ENCODE measurements around the gene ACTN4. TPM values are rescaled to one million over a fixed set of nuclear protein-coding genes. Genes with fewer than 3 reads are reported as not detected.

The ACTN4 gene
- total and polyA plus RNA-seq, 2 of the 4 experiments (the other 2 are of a cell fraction), result 541 to 659 TPM

- H3K4me1 ChIP-seq (ENCODE audit: control insufficient read depth, insufficient read depth, low read length), result peaks cover 29% of the 10 kb centered on the region
- ChIA-PET CTCF (interaction anchor here (0.7 to 1.4 kb wide), 3 partner anchors 12 to 240 kb away, joined by 3 to 5 read pairs (median 3); partner anchors contain the start of genes MRPS12 and SARS2), POLR2A (ENCODE audit: unreplicated experiment) (interaction anchor here (1.1 kb wide), 1 partner anchor 20 kb away, joined by 4 read pairs; no protein-coding TSS in a partner anchor)
- H4K5ac ChIP-seq (ENCODE audit: low read depth, low read length), result peak overlapping the region; percentile 76
- H3K4ac ChIP-seq (ENCODE audit: low read depth, low read length), result peak overlapping the region; percentile 79
- peak overlapping the region; percentile 80 for H2BK120ac ChIP-seq (ENCODE audit: low read depth, low read length)
- peak overlapping the region; percentile 72 for H3K14ac ChIP-seq (replicated peaks; ENCODE audit: low read depth, low read length)
- no peak overlapping the region for H3K4me3 ChIP-seq (ENCODE audit: insufficient read depth, low read depth, low read length)
- H2BK15ac ChIP-seq (ENCODE audit: low read depth, low read length), result peak overlapping the region; percentile 71; the same call in 1 of the 3 replicates
- dilution Hi-C loops (cut with HindIII; ENCODE audit: low sequenced_read_pairs, unreplicated experiment) (no loop called here), in situ Hi-C loops (cut with MboI; ENCODE audit: low sequenced_read_pairs) (no loop called here), intact Hi-C loops (cut with micrococcal nuclease) (no loop called here)
- no peaks in the 10 kb centered on the region for H3K27me3 ChIP-seq (ENCODE audit: control insufficient read depth, insufficient read depth, low read length)
- no peak overlapping the region; the same call in 1 of the 2 replicates for H3K56ac ChIP-seq (ENCODE audit: extremely low read depth, insufficient read depth, low read length)
- ATAC-seq (ENCODE audit: low read depth) (no peak), DNase-seq (no peak)
- no CpG with 5 or more reads among the region's 7 CpGs for WGBS, 2 experiments (ENCODE audit: extremely low coverage in 2 of 2, insufficient read length in 1 of 2)
- H3K79me1 ChIP-seq (ENCODE audit: low read depth in 1 of 2, low read length in 2 of 2), result peaks cover 0 to 86% of the 10 kb centered on the region in 2 experiments; a peak in 3 of 4 replicates
- H4K91ac ChIP-seq (ENCODE audit: insufficient read depth, low read depth, low read length), result 0 out of 2 replicates have a peak overlapping the region, but pooled peaks have one; percentile 12
- H3K23ac ChIP-seq (ENCODE audit: low read depth, low read length), result peak overlapping the region; percentile 47; the same call in 1 of the 2 replicates
- H3K9me3 ChIP-seq (ENCODE audit: control insufficient read depth, insufficient read depth, low read length), result no peaks in the 10 kb centered on the region
- TF ChIP-seq POLR2A (IDR thresholded peaks at IDR 0.05; ENCODE audit: low read depth, low read length) (no peak), RAD21 (IDR thresholded peaks at IDR 0.05; ENCODE audit: low read length) (no peak), CTCF (conservative IDR thresholded peaks at IDR 0.05; ENCODE audit: low read depth, low read length) (no peak), MXI1 (IDR thresholded peaks at IDR 0.05; ENCODE audit: borderline replicate concordance, low read depth, low read length) (no peak), MAZ (IDR thresholded peaks at IDR 0.05; ENCODE audit: borderline replicate concordance, low read depth, low read length) (no peak), NFE2L2 (IDR thresholded peaks at IDR 0.05; ENCODE audit: low read depth, low read length) (no peak), BHLHE40 (IDR thresholded peaks at IDR 0.05; ENCODE audit: low read depth, low read length) (no peak), SMC3 (IDR thresholded peaks at IDR 0.05; ENCODE audit: low read depth, low read length) (no peak), RFX5 (IDR thresholded peaks at IDR 0.05; ENCODE audit: low read depth, low read length) (no peak), FOS (IDR thresholded peaks at IDR 0.05; ENCODE audit: low read depth, low read length) (no peak), CHD1 (IDR thresholded peaks at IDR 0.05; ENCODE audit: low read depth, low read length) (no peak), CEBPB (IDR thresholded peaks at IDR 0.05; ENCODE audit: low read depth, low read length) (no peak), RCOR1 (IDR thresholded peaks at IDR 0.05; ENCODE audit: insufficient replicate concordance, low read length) (no peak), MAFK (IDR thresholded peaks at IDR 0.05; ENCODE audit: low read depth, low read length) (no peak), ELK1 (IDR thresholded peaks at IDR 0.05; ENCODE audit: borderline replicate concordance, low read depth, low read length) (no peak)
- BruUV-seq (replicated peaks), result no TSS peak
- H4K8ac ChIP-seq (ENCODE audit: low read depth in 2 of 2, low read length in 2 of 2), result peak overlapping the region in 1 of 2 experiments; percentile 71; a peak in 2 of 4 replicates
- no peak overlapping the region for H2AFZ ChIP-seq (replicated peaks; ENCODE audit: low read length, poor library complexity)
- no peak overlapping the region for H3K4me2 ChIP-seq (ENCODE audit: low read depth, low read length)
- H2BK20ac ChIP-seq (ENCODE audit: low read depth, low read length), result 0 out of 2 replicates have a peak overlapping the region, but pooled peaks have one; percentile 32
- H2AK9ac ChIP-seq (replicated peaks; ENCODE audit: low read depth, low read length, poor library complexity), result no peak overlapping the region
- H3K9ac ChIP-seq (ENCODE audit: low read depth, low read length), result no peak overlapping the region
- H3K9me1 ChIP-seq (ENCODE audit: insufficient read depth, low read length), result peaks cover 30% of the 10 kb centered on the region
- peaks cover 33% of the 10 kb centered on the region for H4K20me1 ChIP-seq (ENCODE audit: insufficient read depth, low read length)
- H3K36me3 ChIP-seq (ENCODE audit: control insufficient read depth, insufficient read depth, low read length), result peaks cover 11% of the 10 kb centered on the region
- peak overlapping the region; percentile 52; the same call in 1 of the 2 replicates for H3K18ac ChIP-seq (ENCODE audit: low read depth, low read length)
- peak overlapping the region; percentile 66; the same call in 1 of the 2 replicates for H3K27ac ChIP-seq (ENCODE audit: insufficient read depth, low read length)
- H2BK5ac ChIP-seq (ENCODE audit: low read depth, low read length, poor library complexity, severe bottlenecking), result peak overlapping the region; percentile 82
- H2AK5ac ChIP-seq (ENCODE audit: low read depth, low read length), result peak overlapping the region; percentile 53
Measured at GRCh38 chr19:38690832-38691231, 43.4 kb downstream of the ACTN4 start.

Data from IMR-90 (cell line).